Cerebellar nuclear complex (tissue), 1 donor: ENCODE measurements around the gene PNKP.
"Not testable (repeated sequence)": the region's sequence is repeated elsewhere in the genome, so short reads cannot be mapped to it uniquely, and the experiment has no call there.

ENCODE experiments used
- DNase-seq, 2 experiments: peaks; one replicate each; lab custom pipeline; 2025; lab: John Stamatoyannopoulos, UW

Gene PNKP

DNA sequence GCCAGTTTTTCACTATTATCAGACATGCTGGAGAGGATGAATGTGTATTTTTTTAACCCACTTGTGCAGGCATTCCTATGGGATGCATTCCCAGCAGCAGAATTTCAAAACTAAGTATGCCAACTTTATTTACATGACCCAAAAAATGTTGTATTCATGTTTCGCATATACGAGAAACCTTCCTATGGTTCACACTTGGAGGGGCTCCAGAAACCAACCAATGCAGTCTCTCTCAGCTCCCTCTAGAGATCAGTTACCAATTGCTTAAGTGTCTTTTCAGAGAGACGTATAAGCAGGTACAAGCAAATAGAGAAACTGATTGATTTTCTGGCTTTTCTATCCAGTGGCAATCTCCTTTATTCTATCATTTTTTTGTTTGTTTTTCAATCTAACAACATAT, 22.0 kb downstream of the PNKP start:
- DNase-seq = no peak

DNA sequence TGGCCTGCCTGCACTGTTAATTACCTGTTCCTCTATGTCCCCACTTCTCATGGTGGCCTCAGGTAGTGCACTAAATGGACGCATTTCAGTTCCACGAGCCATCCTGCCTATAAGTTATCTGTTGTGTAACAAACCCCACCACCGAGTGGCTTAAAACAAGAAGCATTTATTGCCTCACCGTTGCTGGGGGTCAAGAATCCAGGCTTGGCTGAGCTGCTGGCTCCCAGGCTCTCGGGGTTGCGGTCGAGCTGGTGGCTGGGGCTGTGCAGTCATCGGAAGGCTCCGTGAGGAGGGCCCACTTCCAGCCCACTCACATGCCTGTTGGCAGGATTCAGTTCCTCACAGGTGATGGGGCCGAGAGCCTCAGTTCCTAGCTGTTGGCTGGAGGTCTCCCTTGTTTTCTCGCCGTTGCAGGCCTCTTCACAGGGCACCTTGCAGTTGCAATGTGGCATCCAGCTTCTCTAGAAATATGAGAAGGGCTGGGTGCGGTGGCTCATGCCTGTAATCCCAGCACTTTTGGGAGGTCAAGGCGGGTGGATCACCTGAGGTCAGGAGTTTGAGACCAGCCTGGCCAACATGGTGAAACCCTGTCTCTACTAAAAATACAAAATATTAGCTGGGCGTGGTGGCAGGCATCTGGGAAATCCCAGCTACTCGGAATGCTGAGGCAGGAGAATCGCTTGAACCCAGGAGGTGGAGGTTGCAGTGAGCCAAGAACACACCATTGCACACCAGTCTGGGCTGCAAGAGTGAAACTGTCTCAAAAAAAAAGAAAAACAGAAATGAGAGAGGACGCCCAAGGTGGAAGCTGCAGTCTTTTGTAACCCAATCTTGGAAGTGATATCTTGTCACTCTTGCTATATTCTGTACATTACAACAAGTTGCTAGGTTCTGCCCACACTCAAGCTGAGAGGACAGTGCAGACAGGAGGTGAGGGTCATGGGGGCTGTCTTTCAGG, 23.0 kb downstream of the PNKP start:
- DNase-seq = no peak

DNA sequence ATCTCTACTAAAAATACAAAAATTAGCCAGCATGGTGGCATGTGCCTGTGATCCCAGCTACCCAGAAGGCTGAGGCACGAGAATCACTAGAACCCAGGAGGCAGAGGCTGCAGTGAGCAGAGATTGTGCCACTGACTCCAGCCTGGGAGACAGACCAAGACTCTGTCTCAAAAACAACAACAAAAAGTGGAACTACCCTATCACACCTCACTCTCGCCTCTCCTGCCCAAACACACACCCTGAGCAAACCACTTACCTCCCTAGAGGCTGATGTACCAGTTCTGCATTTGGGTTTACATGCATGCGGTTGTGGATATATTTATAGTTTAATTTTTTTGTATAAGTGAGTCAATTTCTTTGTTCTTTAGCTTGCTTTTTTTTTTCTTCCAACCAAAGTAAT, 24.1 kb downstream of the PNKP start:
- DNase-seq = no peak

DNA sequence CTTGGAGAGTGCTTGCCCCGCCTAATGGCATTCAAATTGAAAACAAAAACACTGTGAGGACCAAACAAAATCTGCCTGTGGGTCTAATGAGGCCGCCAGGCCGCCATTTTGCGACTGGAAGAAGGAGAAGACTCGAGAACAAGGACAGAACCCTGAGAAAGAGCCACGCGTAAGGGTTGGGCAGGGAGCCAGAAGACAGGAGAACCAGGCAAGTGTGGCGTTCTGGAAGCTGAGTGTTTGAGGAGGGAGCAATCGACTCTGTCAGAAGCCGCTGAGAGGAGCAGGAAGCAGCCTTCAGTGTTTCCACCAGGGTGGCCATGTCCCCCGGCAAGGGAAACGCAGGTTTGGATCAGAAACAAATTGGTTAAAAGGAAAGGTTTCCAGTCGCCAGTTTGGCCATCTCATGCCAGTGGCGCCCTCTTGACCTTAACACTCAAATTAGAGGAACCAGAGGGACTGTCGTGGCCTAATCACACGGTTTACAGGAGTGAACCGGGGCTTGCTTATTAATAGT, 26.6 kb downstream of the PNKP start:
- no peak for DNase-seq

DNA sequence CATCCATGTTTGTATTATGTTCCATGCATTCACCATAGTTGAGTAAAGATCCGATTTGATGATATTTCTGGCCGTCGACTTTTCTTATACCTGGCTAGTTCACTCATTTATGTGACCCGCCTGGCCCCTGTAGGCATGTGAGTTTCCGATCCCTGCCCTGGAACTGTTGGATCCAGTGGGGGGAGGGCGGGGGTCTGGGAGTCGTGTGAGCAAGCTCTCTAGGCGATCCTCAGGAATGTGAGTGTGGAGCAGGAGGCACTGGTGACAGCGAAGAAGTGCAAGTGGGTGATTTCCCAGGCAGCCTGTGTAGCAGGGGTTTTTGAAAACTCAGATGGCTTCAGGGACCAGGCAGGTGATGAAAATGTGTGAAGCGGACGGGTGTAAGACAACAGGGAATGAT, 27.1 kb downstream of the PNKP start:
- DNase-seq = no peak

DNA sequence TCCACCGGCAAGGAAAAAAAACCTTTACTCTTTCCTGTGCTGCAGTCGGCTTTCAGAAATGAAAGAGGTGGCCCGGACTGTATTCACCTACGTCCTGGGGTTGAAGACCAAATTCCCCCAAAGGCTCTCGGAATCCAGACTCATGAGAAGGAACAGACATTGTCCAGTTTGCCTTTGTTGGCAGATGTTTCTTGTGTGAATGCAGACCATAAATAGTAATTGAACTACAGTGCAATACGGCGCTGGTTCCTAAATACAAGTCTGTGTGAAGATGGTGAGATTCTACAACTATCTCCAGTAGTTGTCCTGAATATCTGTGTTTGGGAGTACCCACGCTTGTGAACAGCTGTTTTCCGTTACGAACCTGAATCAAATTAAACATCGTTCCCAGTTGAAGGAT, 27.7 kb downstream of the PNKP start:
- DNase-seq = no peak

DNA sequence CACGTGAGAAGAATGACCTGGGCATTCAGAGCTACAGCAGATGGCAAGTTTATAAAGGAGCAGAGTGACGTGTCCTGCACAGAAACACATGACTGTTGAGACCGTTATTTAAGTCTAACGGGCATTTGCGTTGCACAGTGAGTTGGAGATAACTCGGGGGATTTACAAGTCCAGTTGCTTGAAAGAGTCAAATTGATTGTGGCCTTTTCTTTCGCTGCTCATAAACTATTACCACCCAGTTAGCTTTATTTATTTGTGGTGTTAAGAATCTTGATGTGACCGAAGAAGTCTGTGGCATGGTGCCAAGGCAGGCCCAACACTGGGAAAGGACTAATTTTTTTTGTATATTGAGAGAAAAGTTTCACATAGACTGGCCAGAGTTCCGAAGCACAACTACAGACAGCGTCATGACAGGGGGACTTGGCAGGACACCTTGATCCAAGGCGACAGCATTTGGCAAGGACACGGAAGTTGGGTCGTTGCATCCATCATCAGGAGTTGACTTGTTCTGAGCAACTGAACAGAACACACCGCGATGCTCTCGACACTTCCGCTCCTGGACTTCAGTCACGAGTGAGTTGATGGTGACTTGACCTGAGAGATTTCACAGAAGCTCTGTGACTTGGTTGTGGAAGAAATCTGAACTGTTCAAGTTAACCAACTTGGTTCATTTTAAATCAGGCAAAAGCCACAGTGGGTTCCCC, 28.3 kb downstream of the PNKP start:
- no peak for DNase-seq

DNA sequence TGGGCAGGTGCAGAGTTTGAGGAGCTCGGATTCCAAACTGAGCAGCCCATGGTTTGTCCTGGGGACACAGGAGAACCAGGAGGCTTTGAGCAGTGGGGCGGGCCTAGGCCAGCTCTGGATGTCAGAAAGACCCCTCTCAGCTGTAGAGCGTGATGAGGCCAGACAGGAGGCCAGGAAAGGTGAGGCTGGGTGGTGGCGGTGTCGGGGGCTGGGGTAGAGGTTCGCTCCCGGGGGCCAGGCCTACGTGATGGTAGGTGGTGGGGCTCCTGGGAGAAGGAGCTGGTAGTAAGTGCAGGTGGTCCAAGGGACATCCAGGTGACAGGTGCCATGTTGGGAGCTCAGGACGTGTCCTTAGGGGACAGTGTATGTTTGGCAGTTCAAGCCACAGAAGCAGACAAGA, 30.0 kb downstream of the PNKP start:
- DNase-seq = no peak

DNA sequence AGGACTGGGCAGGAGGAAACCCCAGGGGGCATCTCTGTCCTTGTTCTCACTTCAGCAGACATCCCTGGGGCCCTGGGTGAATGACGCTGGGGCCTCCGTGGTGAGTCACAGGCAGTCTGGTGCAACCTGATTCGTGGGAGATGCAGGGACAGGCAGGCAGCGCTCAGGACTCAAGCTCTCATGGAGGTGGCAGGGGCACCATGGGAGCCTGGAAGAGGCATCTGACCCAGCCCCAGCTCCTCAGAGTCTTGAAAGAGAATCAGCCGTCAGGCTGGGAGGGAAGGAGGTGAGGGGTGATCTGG, 30.4 kb downstream of the PNKP start:
- DNase-seq = no peak

DNA sequence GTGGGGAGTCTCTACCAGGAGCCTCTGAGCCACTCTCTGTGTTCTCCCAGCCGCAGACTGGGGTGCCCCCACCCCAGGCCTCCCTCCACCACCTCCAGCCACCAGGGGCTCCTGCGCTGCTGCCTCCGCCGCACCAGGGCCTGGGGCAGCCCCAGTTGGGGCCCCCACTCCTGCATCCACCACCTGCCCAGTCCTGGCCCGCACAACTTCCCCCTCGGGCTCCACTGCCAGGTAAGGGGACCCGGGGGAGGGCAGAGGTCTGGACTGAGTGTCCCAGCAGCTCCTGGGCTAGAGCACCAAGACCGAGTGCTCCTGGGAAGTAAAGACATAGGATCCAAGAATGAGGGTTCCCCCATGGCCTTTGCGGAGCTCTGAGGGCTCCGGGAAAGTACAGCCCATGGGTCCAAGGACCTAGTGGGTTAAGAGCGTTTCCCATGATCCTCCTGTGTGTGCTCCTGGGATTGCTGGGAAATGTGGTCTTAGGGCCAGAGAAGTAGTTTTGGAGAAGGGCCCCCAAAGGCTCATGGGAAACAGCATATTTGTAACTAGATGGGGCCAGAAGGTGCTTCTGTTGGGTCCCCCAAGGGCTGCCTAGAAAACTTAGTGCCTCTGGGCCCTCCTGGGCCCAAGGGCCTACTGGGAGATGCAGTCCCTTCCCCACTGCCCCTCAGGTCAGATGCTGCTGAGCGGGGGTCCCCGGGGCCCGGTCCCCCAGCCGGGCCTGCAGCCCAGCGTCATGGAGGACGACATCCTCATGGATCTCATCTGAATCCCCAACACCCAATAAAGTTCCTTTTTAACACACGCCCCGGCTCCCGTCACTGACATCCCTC, 31.0 kb downstream of the PNKP start:
- no peak for DNase-seq

DNA sequence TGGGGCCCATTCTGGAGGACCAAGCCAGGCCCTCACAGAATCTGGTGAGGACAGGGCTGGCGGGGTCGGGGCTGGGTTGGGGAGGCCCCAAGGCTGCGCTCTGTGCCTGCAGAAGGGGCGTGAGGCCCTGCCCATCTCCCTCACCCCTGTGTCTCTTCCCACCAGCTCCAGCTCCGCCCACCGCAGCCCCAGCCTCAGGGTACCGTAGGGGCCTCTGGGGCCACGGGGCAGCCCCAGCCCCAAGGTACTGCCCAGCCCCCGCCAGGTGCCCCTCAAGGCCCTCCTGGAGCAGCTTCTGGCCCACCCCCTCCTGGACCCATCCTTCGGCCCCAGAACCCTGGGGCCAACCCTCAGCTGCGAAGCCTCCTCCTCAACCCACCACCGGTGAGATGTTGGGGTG, 31.8 kb downstream of the PNKP start:
- no peak for DNase-seq

DNA sequence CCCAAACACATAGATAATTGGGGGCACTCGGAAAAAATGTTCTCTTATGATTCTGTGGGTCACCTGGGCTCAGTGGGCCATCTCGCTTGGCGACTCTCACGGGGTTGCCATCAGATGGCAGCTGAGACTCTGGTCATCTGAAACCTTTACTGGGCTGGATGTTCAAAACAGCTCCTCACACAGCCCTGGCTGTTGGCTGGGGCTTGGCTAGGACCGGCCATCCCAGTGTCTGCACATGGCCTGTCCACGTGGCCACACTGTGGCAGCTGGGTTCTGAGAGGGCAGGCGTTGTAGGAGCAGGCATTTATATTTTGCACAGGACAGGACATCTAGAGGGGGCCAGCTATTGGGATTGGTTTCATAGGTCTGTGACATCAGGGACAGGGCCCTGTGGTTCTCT, 33.8 kb downstream of the PNKP start:
- no peak for DNase-seq

DNA sequence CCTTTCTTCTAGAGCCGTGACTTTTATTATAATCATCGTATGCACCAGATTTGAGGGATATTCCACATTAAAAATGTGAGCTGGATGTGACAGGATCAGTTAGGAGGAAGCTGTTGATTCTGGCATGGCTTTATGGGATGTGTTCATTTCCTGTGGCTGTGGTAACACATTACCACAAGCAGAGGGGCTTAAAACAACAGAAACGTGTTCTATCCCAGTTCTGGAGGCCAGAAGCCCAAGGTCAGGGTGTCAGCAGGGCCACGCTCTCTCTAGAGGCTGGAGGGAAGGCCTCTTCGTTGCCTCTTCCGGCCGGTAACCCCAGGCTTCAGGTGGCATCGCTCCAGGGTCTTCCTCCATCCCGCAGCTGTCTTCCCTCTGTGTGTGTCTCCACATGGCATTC, 34.8 kb downstream of the PNKP start:
- DNase-seq = no peak

DNA sequence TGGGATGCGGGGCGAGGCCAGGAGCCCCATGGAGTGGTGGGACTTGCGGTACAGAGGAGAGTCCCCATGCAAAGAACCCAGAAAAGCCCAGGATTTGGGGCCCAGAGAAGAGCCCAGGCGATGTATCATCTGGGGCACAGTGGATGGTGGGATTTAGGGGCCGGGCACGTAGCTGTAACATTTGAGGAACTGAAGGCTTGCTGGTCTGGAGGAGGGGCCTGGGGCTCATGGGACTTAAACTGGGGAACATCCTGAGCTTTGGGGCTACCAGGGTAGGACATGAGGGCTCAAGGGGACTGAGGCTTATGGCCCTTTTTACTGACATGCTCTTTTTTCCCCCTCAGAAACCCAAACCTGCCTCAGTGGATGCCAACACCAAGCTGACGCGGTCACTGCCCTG, 35.8 kb downstream of the PNKP start:
- no peak for DNase-seq

DNA sequence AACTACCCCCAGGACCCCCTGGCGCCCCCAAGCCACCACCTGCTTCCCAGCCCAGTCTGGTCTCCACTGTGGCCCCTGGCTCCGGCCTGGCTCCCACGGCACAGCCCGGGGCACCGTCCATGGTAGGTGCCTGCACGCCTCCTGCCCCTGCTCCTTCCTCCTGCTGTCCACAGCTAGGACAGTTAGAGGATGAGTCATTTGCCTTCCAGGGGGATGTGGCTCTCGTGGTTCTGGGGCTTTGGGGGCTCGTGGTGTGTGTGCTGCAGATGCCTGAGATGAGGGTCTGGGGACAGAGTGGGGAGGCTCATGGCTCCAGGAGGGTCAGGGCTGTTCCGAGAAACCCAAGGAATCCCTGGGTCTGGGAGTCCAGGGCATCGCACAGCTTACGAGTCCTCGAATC, 36.6 kb downstream of the PNKP start:
- no peak for DNase-seq

DNA sequence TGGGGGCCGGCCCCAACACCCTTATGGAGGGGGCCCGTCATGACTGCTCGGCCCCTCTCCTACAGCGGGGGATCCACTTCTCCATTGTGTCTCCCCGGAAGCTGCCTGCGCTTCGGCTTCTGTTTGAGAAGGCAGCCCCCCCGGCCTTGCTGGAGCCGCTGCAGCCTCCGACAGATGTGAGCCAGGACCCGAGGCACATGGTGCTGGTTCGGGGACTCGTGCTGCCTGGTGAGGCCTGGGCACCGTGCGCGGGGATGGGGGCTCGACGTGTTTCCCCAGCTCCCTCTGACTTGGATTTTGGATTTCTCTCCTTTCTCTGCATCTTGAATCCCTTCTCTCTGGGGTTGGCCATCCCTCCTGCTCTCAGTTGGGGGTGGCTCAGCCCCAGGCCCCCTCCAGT, 37.7 kb downstream of the PNKP start:
- DNase-seq = no peak

DNA sequence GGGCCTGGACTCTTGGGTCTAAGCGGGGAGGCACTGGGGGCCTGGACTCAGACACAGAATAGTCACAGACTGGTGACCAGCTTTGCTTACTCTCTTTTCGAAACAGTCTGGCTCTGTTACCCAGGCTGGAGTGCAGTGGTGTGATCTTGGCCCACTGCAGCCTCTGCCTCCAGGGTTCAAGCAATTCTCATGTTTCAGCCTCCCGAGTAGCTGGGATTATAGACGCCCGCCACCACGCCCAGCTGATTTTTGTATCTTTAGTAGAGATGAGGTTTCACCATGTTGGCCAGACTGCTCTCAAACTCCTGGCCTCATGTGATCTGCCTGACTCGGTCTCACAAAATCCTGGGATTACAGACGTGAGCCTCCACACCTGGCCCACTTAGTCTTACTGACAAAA, 38.2 kb downstream of the PNKP start:
- DNase-seq = no peak

DNA sequence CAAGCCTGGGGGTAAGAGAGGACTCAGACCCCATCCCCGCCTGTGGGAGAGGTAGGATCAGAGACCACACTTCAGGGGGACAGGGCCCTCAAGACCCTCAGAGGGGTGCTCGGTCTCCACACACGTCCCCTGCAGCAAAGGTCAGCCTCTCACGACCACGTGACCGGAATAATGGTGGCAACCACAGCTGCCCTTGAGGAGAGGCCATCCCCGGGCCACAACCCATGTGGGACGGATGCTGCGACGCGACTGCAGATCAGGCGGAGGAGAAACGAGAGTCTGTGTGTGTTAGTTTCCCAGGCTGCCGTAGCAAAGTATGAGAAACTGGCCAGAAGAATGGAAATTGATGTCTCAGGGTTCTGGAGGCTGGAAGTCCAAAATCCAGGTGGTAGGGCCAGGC, 40.3 kb downstream of the PNKP start:
- no peak for DNase-seq

DNA sequence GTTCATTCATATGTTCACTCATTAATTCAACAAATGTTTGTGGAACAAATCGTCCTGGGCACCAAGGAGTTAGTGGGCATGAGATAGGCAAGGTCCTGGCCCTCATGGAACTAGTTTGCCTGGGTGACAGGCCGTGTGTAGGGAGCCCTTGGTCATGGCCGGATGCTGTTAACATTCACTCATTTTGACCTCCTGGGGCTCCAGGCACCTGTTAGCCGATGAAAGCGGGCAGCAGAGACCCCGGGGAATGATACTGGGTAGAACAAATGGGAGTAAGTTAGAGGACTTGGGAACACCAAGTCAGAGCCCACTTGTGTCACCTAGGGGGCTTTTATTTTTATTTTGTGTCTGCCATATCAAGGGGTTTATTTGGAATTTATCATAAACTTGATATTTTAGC, 42.7 kb downstream of the PNKP start:
- DNase-seq = no peak

DNA sequence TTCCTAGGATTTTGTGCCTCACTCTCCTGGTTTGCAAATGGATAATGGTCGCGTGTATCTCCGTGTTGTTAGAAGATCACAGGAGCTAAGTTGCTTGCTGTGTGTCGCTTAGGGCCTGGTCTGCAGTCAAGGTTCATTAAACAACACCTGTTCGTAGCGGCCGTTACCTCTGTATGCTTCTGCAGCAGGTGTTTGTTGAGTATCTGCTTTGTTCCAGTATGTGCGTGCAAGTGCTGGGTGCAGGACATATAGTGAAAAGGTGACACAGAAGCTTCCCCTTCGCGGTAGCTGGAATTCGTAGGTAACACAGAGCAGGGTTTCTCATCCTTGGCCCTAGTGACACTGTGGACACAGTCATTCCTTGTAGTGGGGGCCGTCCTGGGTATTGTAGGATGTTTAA, 43.9 kb downstream of the PNKP start:
- DNase-seq = no peak

DNA sequence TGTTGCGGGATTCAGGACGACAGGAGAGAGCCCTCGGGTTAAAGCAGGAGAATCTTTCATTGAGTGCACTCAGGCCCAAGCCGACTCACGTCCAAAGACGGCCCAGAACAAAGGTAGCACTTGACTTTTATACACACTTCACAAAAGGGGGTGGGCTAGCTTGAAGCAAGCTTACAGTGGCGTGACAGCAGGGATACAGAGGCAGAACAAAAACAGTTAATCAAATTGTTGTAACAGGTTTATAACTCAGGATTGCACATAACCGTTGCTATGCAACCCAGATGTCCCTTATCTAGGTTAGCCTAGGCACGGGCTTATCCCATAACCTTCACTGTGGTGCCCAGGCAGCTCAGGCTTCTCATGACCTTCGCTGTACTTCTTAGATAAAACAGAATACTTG, 47.3 kb downstream of the PNKP start:
- no peak for DNase-seq

DNA sequence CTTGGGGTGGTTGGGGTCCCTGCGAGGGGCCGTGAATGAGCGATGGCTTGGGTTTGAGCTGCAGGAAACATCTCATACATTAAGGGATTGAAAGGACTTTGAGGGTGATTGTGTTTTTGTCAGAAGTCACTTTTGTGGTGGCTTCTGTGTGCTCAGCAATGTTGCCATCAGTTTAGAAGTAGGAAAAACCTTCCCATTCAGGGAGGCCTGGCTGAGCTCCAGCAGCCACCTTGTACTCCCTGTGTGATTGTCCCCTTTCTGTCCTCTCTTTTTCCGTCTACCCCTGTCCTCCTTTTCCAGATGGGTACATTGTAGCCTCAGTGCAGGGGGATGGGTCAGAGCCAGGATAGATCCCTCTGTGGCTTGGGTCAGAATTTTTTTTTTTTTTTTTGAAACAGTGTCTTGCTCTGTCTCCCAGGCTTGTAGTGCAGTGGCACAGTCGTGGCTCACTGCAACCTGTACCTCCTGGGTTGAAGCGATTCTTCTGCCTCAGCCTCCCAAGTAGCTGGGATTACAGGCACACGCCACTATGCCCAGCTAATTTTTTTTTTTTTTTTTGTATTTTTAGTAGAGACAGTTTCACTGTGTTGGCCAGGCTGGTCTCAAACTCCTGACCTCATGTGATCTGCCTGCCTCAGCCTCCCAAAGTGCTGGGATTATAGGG, 47.8 kb downstream of the PNKP start:
- not testable (repeated sequence) for DNase-seq
